GM19328 (cell line): ENCODE measurements around the gene NOL7.

Source experiments
- ATAC-seq: cut with Tn5 transposase; IDR thresholded peaks from one replicate; pipeline ENCODE4 v1.9.1; 2021; ENCODE audit warnings: mild to moderate bottlenecking, moderate library complexity; ENCODE audit not compliant: unreplicated experiment

NOL7 gene

GRCh38 chr6:13593720-13594119 lies 21.4 kb upstream of the NOL7 start:
- ATAC-seq: no peak

- no peak for ATAC-seq
Observed at GRCh38 chr6:13597073-13597472, 18.1 kb upstream of the NOL7 start.

DNA sequence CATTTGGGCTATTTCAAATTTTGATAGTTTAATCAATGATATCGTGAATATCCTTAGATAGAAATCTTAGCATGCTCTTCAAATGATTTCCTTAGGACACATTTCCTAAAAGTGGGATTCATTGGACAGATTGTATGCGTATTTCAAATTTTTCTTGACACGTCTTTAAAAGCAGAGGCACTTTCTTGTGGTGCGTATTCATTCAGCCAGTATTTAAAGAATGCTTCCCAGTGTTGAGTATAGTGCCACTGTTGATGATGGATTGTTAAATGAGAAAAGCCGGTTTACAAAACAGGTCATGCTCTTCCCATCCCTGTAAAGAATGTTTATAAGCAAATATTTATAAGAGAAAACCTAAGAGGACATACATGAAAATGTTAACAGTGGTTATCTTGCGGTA lies 15.1 kb upstream of the NOL7 start:
- no peak for ATAC-seq

DNA sequence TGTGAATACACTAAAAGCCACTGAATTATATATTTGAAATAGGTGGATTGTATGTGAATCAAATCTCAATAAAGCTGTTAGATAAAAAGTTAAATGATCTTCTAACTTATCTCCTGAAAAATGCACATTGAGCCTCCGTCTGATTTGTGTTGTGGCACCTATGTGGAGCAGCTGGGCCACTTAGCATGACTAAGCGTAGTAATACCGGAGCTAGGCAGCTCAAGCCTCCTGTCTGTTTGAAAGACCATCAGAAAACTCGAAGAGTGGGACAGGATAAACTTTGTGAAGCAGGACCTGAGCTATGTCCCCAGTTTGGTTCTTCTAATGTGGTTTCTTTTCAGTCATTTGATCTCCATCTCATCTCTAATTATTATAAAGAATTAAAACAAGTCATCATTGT lies 11.0 kb upstream of the NOL7 start:
- no peak for ATAC-seq

DNA sequence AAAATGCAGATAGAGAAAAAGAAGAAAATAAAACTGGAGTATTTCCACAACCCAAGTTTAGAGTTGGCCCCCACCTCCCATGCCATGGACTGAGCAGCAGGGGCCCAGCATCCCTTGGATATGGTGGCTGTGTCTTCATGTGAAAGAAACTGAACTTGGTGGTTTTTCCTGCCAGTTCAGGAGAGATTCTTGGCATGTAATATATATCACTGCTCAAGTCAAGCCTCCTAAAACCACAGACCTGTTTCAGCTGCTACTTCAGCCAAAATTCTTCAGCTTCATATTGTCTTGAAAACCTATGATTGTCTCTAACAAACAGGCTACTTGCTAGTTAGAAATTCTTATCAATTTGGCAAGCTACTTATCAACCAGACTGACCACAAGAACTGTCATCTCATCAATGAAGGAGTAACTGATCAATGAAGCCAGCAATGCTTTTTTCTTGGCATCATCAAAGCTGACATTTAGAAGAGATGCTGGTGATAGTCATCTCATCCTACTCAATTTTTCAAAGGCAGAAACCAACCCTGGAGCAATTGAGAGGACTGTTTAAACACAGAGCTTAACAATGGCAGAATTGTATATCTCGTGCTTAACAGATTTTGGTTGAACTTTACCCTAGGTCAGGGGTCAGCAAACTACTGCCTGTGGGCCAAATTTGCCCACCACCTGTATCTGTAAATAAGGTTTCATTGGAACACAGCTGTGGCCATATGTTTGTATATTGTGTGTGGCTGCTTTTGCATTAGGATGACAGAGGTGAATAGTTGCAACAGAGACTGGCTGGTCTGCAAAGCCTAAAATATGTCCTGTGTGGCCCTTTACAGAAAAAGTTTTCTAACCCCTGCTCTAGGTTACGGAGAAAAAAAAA lies 10.4 kb upstream of the NOL7 start:
- ATAC-seq: no peak

GRCh38 chr6:13605634-13606033 lies 9.5 kb upstream of the NOL7 start:
- no peak for ATAC-seq

DNA sequence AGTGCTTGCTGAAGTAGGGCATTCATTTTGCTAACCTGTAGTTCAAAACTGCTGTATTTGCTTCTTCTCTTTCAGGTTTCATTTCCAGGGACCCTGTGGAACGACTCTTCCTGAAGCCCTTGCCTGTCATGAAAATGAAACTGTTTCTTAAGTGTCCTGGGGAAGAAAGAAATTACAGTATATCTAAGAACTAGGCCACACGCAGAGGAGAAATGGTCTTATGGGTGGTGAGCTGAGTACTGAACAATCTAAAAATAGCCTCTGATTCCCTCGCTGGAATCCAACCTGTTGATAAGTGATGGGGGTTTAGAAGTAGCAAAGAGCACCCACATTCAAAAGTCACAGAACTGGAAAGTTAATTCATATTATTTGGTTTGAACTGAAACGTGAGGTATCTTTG lies 3.4 kb upstream of the NOL7 start:
- no peak for ATAC-seq

DNA sequence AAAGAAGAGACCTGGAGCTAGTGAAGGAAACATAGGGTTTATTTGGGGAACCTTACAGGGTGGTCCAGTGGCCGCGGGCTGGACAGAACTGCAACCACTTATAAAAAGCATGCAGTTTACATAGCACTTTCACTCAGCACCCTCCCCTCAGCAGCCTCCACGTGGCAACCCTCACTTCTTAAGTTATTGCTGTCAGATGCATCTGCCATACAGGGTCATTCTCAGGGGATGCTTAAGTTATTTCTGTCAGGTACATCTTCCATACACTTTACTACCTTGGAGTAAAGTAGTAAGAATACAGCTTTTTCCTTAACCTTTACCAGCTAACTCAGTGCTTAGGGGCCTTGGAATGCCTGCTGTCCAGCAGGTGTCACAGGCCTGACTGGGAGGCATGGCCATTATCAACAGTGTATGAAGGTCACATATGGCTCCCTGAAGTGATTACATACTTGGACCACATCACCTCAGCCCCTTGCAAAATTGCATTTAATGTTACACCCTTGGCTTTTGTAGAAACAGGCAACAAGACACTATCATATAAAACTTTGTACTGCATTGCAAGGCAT lies 2.0 kb upstream of the NOL7 start:
- no peak for ATAC-seq

DNA sequence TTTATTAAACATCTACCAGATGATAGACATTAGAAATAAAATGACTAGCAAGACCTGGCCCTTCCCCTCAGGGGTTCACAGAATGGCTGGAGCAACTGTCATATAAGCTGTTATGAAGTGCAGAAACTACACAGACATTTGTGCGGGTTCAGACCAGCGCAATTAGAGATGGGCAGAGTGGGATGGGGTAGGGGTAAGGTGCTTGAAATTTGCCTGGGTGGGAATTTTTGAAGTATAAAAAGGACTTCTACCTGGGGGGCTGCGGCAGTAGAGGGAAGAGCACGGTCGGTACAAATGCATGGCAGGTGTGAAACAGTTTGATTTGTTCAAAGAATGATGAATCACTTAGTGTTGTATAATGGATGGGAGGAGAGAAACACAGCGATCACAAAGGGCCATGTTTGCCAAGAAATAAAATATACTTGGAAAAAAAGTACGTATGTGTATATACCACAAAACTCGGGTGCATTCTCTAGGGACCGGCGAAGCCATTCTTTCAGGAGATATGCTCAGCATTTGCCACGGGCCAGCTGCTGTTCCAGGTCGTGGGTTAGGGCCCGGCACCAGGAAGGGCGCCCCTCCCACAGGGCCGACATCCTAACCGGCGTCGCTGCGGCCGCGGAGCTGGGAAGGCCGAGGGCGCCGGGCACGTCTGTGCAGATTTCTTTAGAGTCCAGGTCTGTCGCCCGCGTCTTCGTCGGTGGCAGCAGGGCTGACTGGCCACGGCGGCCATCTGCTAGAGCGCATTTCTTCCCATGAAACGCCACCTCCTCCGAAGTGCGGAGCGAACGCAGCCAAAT lies 809 bp upstream of the NOL7 start:
- peak; percentile 11 for ATAC-seq

DNA sequence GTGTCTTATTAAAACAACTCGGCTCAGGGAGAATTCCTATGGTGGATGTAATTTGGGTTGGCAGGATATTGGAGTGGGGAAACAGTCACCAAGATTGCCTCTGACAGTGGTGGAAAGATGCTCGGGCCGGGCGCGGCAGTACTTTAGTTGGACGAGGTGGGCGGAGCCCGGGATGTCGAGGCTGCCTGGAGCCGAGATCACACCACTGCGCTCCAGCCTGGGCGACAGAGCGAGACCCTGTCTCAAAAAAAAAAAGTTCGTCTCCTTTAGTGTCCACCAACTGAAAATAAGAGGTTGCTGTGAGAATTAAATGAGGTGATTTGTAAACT lies 621 bp downstream of the NOL7 start:
- ATAC-seq: no peak

DNA sequence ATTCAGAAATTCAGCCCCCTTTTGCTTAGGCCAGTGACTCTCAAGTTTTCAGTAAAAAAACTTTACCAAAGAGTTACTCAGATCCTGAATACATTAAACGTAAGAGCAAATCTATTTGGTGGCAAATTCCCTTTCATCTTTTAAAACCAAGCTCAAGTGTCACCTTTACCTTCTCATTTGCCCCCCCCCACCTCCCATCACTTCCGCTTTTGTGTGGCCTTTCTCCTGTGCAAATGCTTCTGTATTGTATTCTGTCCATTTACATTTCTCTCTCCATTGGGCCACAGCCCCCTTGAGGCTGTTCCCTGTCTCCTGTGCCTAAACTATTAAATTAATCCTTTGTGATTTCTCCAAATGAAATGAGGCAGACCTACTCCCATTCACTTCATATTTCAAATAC lies 1.9 kb downstream of the NOL7 start:
- ATAC-seq: no peak

- ATAC-seq: no peak
Observed at GRCh38 chr6:13624871-13625288, 9.7 kb downstream of the NOL7 start.

GRCh38 chr6:13629459-13630116 lies 14.5 kb downstream of the NOL7 start:
- ATAC-seq: no peak

GRCh38 chr6:13630499-13630898 lies 15.4 kb downstream of the NOL7 start:
- ATAC-seq: no peak

GRCh38 chr6:13633343-13633742 lies 18.2 kb downstream of the NOL7 start:
- no peak for ATAC-seq

DNA sequence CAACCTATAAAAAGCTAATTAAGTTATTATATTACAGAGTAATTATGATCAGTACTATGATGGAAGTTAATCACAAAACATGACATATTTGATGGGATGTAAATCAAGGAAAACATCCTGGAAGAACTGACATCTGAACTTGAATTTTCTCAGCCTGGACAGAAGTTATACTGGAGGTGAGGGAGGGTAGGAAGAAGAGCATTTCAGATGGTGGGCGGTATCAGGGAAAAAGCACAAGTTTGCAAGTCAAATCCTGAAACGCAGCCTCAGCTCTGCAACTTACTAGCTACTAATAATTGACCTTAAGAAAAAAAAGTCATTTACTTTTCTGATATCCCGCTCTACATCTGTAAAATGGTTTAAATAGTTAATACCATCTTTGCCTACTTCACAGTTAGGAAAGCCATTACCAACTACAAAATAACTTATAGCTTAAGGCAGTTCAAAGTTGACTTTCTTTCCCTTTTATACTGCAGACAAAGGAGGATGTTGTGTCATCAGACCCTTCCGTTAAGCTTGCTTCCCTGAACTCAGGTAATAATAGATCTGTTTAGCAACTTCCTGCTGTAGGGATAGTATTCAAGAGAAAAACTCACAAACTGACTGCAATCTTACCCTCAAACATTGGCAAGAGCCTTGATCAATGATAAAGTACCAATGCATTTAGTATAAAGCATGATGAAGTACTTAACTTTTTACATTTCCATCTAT lies 21.0 kb downstream of the NOL7 start:
- ATAC-seq: no peak

DNA sequence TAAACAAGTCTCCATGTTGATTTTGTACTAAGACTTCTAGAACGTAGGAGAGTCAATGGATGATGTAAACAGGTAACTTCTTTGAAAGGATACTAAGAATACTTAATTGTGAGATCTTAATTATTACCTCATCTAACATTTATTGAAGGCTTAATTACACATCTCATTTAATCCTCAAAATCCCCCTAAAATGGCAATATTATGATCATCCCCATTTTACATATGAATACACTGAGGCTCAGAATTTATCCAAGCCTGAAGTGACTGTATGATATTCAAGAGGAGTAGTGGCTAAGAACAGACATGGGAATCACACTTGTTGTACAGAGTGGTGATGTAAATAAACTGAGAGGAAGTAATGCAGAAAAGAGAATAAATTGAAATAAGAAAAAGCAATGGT lies 22.9 kb downstream of the NOL7 start:
- ATAC-seq: no peak

GRCh38 chr6:13638626-13639025 lies 23.5 kb downstream of the NOL7 start:
- ATAC-seq: no peak

GRCh38 chr6:13641315-13641714 lies 26.2 kb downstream of the NOL7 start:
- ATAC-seq: no peak

GRCh38 chr6:13643125-13643524 lies 28.0 kb downstream of the NOL7 start:
- no peak for ATAC-seq

DNA sequence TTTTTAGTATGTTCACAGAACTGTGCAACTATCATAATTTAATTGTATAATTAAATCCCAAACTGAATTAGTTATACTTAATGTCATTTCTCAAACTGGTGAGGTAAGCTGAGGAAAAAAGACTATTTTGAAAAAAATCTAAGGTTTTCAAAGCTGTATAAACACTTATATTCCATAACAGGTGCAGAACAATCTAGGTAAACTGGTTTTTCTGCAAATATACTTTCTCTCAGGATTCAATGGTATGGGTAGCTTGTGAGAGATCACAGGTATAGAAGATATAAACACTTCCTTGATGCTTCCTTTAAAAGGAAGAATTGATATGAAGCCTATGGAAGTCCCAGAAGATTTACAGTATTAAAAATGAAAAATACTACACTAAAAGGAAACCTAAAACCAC lies 33.7 kb downstream of the NOL7 start:
- no peak for ATAC-seq
